Measurements from ENCODE around the gene NDUFB6.

The NDUFB6 gene

GRCh38 chr9:32587901-32588300 lies 14.9 kb upstream of the NDUFB6 start:
- Histone ChIP-seq H3K27me3 (ENCODE audit: insufficient read depth, poor library complexity, severe bottlenecking) (no peaks in the 10 kb centered on the region), H3K36me3 (ENCODE audit: low read depth) (no peaks in the 10 kb centered on the region), H3K27ac (ENCODE audit: poor library complexity, severe bottlenecking) (no peak overlapping the region), H3K4me1 (ENCODE audit: insufficient read depth, poor library complexity, severe bottlenecking) (peaks cover 11% of the 10 kb centered on the region), H3K9me3 (ENCODE audit: severe bottlenecking) (no peaks in the 10 kb centered on the region), H3K4me3 (ENCODE audit: severe bottlenecking) (no peak overlapping the region)
- no peak for ATAC-seq (ENCODE audit: low read depth)
- no peak for DNase-seq (ENCODE audit: low spot score)
- no peak for TF ChIP-seq CTCF (IDR thresholded peaks at IDR 0.05; ENCODE audit: poor library complexity, severe bottlenecking)

- Histone ChIP-seq H3K4me1 (ENCODE audit: insufficient read depth, poor library complexity, severe bottlenecking) (no peaks in the 10 kb centered on the region), H3K36me3 (ENCODE audit: low read depth) (no peaks in the 10 kb centered on the region), H3K4me3 (ENCODE audit: severe bottlenecking) (no peak overlapping the region), H3K27me3 (ENCODE audit: insufficient read depth, poor library complexity, severe bottlenecking) (no peaks in the 10 kb centered on the region), H3K27ac (ENCODE audit: poor library complexity, severe bottlenecking) (no peak overlapping the region), H3K9me3 (ENCODE audit: severe bottlenecking) (no peaks in the 10 kb centered on the region)
- no peak for ATAC-seq (ENCODE audit: low read depth)
- no peak for TF ChIP-seq CTCF (IDR thresholded peaks at IDR 0.05; ENCODE audit: poor library complexity, severe bottlenecking)
- DNase-seq (ENCODE audit: low spot score): no peak
Observed at GRCh38 chr9:32584784-32585183, 11.8 kb upstream of the NDUFB6 start.

GRCh38 chr9:32581512-32582143 lies 8.7 kb upstream of the NDUFB6 start:
- Histone ChIP-seq H3K9me3 (ENCODE audit: severe bottlenecking) (no peaks in the 10 kb centered on the region), H3K27me3 (ENCODE audit: insufficient read depth, poor library complexity, severe bottlenecking) (no peaks in the 10 kb centered on the region)
- peak; percentile 70 for ATAC-seq (ENCODE audit: low read depth)

GRCh38 chr9:32580631-32581300 lies 7.8 kb upstream of the NDUFB6 start:
- no peaks in the 10 kb centered on the region for H3K36me3 ChIP-seq (ENCODE audit: low read depth)
- H3K9me3 ChIP-seq (ENCODE audit: severe bottlenecking): no peaks in the 10 kb centered on the region
- H3K27ac ChIP-seq (ENCODE audit: poor library complexity, severe bottlenecking): no peak overlapping the region
- ATAC-seq (ENCODE audit: low read depth): no peak
- no peak overlapping the region for H3K4me3 ChIP-seq (ENCODE audit: severe bottlenecking)
- no peak for TF ChIP-seq CTCF (IDR thresholded peaks at IDR 0.05; ENCODE audit: poor library complexity, severe bottlenecking)
- no peaks in the 10 kb centered on the region for H3K4me1 ChIP-seq (ENCODE audit: insufficient read depth, poor library complexity, severe bottlenecking)
- no peak for DNase-seq (ENCODE audit: low spot score)
- H3K27me3 ChIP-seq (ENCODE audit: insufficient read depth, poor library complexity, severe bottlenecking): no peaks in the 10 kb centered on the region

More at GRCh38 chr9:32581512-32582143, 8.7 kb upstream of the NDUFB6 start:
- Histone ChIP-seq H3K4me1 (ENCODE audit: insufficient read depth, poor library complexity, severe bottlenecking) (no peaks in the 10 kb centered on the region), H3K4me3 (ENCODE audit: severe bottlenecking) (no peak overlapping the region), H3K27ac (ENCODE audit: poor library complexity, severe bottlenecking) (no peak overlapping the region), H3K36me3 (ENCODE audit: low read depth) (no peaks in the 10 kb centered on the region)
- no peak for DNase-seq (ENCODE audit: low spot score)
- peak; percentile 83 for TF ChIP-seq CTCF (IDR thresholded peaks at IDR 0.05; ENCODE audit: poor library complexity, severe bottlenecking)
